K562 (cell line): Measurements from ENCODE around the gene HOTAIR. TPM values are rescaled to one million over a fixed set of nuclear protein-coding genes. Genes with fewer than 3 reads are reported as not detected.

Experiments used
- ASH1L ChIP-seq: fragments of 450-650 bp; IDR thresholded peaks from 2 replicates; pipeline ENCODE4 v1.6.1; 2018; ENCODE audit warnings: borderline replicate concordance, mild to moderate bottlenecking, low read depth; ENCODE audit not compliant: partially characterized antibody
- CEBPB ChIP-seq: fragments of 450-650 bp; IDR thresholded peaks from 2 replicates; pipeline ENCODE4 v1.6.1; 2016; ENCODE audit warnings: missing genetic modification characterization, missing compliant biosample characterization
- HDAC3 ChIP-seq: fragments of 450-650 bp; IDR thresholded peaks from 2 replicates; pipeline ENCODE4 v1.6.1; 2018; ENCODE audit warnings: borderline replicate concordance, mild to moderate bottlenecking, moderate library complexity; ENCODE audit not compliant: partially characterized antibody
- MAFF ChIP-seq: IDR thresholded peaks from 2 replicates; pipeline ENCODE4 v1.6.1; 2012; ENCODE audit warnings: low read length, improper control_type of control experiment
- RCOR1 ChIP-seq, 2 experiments: IDR thresholded peaks; 2 replicates each; pipeline ENCODE4 v1.6.1; 2012; ENCODE audit warnings: low read depth in 2 of 2, low read length in 2 of 2, borderline replicate concordance in 1 of 2, improper control_type of control experiment in 1 of 2
- U2AF2 ChIP-seq: fragments of 200-400 bp; formaldehyde crosslinking; optimal IDR thresholded peaks from 2 replicates; pipeline ENCODE3; 2017; ENCODE audit warnings: low read depth, mild to moderate bottlenecking, low read length
- ZC3H8 ChIP-seq: fragments of 450-650 bp; IDR thresholded peaks from 2 replicates; pipeline ENCODE4 v1.6.1; 2017
- ZEB2 ChIP-seq: fragments of 450-650 bp; IDR thresholded peaks from 2 replicates; pipeline ENCODE4 v1.6.1; 2016
- polyA plus RNA-seq, 8 experiments: library from polyadenylated mRNA; depleted of rRNA in 4 of 8; stranded (reverse) in 5 of 8; unstranded in 3 of 8; fragments of >200 nt; fragmentation: Nextera tagmentation in 2 of 8; fragmentation: Illumina TruSeq in 1 of 8; extraction: Ambion mirVana in 2 of 8; extraction: Trizol in 1 of 8; gene quantifications; 2 replicates each; pipeline versions ENCODE4 v1.2.1 to v1.2.3, GENCODE V29; 2011 to 2014; ENCODE audit warnings: inconsistent platforms in 1 of 8, missing spikeins in 1 of 8
- total RNA-seq, 7 experiments: library from RNA; depleted of rRNA in 6 of 7; stranded (reverse); fragments of >200 nt in 6 of 7; fragmentation: Illumina TruSeq in 2 of 7; extraction: Trizol in 2 of 7; gene quantifications; 2 replicates each; pipeline versions ENCODE4 v1.2.1 to v1.2.3, GENCODE V29; 2011 to 2021; ENCODE audit warnings: low replicate concordance in 1 of 7
- TF ChIP-seq, protein P1 (sequence below): fragments of 450-650 bp; IDR thresholded peaks from 2 replicates; pipeline ENCODE4 v1.6.1; 2017; ENCODE audit warnings: antibody characterized with exemption
- TF ChIP-seq, protein P2 (sequence below): fragments of 450-650 bp; IDR thresholded peaks from 2 replicates; pipeline ENCODE4 v1.6.1; 2016; ENCODE audit warnings: mild to moderate bottlenecking, moderate library complexity
- TF ChIP-seq, protein P3 (sequence below): fragments of 450-650 bp; IDR thresholded peaks from 2 replicates; pipeline ENCODE4 v1.6.1; 2016; ENCODE audit warnings: antibody characterized with exemption
- TF ChIP-seq, protein P4 (sequence below): fragments of 250-450 bp; sonication (Bioruptor Pico); IDR thresholded peaks from 2 replicates; pipeline ENCODE4 v1.5.0; 2021

Gene HOTAIR
- total and polyA plus RNA-seq, 9 of the 15 experiments (the other 6 are each of a cell fraction or from before 2014, with no cell fraction given), result 0.04 TPM; not detected in 8

DNA sequence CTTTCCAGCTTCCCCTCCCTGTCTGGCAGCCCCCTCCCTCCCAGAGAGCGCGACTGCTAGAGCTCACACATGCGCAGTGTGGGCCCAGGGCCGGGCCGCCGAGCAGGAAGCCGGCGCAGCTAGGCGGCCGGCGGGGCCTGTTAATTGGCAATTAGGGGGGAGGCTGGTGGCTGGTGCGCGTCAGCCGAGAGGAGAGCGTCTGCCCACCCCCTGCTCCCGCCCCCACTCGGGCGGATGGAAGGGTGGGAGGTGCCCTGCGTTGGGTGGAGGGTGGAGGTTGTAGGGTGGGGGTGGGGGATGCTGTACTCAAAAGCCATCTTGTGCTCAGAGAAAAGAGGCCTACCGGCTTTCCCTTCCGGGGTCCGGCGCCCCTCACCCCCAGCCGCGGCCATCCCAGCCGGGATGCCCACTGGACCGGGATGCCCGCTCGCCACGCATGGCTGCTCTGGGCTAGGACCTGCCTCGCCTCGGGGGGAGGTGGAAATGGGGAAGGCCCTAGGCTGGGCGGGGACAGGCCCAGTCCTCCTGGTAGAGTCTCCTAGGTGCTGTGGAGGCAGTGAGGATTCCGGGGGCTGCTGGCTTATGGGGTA is 43.2 kb upstream of the HOTAIR start (continued):
- TF ChIP-seq CEBPB (tag) (no peak), U2AF2 (no peak), RCOR1 (IDR thresholded peaks at IDR 0.05; ENCODE audit: borderline replicate concordance in 1 of 2, low read depth in 2 of 2, low read length in 2 of 2) (0 out of 4 replicates have a peak, but pooled peaks of 1 of the 2 experiments have one; percentile 11), ZEB2 (no peak), HDAC3 (no peak), ASH1L (no peak), MAFF (no peak), ZC3H8 (no peak)
- TF ChIP-seq, protein P1, sequence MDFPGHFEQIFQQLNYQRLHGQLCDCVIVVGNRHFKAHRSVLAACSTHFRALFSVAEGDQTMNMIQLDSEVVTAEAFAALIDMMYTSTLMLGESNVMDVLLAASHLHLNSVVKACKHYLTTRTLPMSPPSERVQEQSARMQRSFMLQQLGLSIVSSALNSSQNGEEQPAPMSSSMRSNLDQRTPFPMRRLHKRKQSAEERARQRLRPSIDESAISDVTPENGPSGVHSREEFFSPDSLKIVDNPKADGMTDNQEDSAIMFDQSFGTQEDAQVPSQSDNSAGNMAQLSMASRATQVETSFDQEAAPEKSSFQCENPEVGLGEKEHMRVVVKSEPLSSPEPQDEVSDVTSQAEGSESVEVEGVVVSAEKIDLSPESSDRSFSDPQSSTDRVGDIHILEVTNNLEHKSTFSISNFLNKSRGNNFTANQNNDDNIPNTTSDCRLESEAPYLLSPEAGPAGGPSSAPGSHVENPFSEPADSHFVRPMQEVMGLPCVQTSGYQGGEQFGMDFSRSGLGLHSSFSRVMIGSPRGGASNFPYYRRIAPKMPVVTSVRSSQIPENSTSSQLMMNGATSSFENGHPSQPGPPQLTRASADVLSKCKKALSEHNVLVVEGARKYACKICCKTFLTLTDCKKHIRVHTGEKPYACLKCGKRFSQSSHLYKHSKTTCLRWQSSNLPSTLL, result no peak
- TF ChIP-seq, protein P2, sequence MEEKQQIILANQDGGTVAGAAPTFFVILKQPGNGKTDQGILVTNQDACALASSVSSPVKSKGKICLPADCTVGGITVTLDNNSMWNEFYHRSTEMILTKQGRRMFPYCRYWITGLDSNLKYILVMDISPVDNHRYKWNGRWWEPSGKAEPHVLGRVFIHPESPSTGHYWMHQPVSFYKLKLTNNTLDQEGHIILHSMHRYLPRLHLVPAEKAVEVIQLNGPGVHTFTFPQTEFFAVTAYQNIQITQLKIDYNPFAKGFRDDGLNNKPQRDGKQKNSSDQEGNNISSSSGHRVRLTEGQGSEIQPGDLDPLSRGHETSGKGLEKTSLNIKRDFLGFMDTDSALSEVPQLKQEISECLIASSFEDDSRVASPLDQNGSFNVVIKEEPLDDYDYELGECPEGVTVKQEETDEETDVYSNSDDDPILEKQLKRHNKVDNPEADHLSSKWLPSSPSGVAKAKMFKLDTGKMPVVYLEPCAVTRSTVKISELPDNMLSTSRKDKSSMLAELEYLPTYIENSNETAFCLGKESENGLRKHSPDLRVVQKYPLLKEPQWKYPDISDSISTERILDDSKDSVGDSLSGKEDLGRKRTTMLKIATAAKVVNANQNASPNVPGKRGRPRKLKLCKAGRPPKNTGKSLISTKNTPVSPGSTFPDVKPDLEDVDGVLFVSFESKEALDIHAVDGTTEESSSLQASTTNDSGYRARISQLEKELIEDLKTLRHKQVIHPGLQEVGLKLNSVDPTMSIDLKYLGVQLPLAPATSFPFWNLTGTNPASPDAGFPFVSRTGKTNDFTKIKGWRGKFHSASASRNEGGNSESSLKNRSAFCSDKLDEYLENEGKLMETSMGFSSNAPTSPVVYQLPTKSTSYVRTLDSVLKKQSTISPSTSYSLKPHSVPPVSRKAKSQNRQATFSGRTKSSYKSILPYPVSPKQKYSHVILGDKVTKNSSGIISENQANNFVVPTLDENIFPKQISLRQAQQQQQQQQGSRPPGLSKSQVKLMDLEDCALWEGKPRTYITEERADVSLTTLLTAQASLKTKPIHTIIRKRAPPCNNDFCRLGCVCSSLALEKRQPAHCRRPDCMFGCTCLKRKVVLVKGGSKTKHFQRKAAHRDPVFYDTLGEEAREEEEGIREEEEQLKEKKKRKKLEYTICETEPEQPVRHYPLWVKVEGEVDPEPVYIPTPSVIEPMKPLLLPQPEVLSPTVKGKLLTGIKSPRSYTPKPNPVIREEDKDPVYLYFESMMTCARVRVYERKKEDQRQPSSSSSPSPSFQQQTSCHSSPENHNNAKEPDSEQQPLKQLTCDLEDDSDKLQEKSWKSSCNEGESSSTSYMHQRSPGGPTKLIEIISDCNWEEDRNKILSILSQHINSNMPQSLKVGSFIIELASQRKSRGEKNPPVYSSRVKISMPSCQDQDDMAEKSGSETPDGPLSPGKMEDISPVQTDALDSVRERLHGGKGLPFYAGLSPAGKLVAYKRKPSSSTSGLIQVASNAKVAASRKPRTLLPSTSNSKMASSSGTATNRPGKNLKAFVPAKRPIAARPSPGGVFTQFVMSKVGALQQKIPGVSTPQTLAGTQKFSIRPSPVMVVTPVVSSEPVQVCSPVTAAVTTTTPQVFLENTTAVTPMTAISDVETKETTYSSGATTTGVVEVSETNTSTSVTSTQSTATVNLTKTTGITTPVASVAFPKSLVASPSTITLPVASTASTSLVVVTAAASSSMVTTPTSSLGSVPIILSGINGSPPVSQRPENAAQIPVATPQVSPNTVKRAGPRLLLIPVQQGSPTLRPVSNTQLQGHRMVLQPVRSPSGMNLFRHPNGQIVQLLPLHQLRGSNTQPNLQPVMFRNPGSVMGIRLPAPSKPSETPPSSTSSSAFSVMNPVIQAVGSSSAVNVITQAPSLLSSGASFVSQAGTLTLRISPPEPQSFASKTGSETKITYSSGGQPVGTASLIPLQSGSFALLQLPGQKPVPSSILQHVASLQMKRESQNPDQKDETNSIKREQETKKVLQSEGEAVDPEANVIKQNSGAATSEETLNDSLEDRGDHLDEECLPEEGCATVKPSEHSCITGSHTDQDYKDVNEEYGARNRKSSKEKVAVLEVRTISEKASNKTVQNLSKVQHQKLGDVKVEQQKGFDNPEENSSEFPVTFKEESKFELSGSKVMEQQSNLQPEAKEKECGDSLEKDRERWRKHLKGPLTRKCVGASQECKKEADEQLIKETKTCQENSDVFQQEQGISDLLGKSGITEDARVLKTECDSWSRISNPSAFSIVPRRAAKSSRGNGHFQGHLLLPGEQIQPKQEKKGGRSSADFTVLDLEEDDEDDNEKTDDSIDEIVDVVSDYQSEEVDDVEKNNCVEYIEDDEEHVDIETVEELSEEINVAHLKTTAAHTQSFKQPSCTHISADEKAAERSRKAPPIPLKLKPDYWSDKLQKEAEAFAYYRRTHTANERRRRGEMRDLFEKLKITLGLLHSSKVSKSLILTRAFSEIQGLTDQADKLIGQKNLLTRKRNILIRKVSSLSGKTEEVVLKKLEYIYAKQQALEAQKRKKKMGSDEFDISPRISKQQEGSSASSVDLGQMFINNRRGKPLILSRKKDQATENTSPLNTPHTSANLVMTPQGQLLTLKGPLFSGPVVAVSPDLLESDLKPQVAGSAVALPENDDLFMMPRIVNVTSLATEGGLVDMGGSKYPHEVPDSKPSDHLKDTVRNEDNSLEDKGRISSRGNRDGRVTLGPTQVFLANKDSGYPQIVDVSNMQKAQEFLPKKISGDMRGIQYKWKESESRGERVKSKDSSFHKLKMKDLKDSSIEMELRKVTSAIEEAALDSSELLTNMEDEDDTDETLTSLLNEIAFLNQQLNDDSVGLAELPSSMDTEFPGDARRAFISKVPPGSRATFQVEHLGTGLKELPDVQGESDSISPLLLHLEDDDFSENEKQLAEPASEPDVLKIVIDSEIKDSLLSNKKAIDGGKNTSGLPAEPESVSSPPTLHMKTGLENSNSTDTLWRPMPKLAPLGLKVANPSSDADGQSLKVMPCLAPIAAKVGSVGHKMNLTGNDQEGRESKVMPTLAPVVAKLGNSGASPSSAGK, result no peak
- TF ChIP-seq, protein P3, sequence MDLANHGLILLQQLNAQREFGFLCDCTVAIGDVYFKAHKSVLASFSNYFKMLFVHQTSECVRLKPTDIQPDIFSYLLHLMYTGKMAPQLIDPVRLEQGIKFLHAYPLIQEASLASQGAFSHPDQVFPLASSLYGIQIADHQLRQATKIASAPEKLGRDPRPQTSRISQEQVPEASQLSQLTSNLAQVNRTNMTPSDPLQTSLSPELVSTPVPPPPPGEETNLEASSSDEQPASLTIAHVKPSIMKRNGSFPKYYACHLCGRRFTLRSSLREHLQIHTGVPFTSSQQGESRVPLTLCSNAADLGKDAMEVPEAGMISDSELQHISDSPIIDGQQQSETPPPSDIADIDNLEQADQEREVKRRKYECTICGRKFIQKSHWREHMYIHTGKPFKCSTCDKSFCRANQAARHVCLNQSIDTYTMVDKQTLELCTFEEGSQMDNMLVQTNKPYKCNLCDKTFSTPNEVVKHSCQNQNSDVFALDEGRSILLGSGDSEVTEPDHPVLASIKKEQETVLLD, result peak; percentile 82; the same call in 1 of the 2 replicates
- TF ChIP-seq, protein P4, sequence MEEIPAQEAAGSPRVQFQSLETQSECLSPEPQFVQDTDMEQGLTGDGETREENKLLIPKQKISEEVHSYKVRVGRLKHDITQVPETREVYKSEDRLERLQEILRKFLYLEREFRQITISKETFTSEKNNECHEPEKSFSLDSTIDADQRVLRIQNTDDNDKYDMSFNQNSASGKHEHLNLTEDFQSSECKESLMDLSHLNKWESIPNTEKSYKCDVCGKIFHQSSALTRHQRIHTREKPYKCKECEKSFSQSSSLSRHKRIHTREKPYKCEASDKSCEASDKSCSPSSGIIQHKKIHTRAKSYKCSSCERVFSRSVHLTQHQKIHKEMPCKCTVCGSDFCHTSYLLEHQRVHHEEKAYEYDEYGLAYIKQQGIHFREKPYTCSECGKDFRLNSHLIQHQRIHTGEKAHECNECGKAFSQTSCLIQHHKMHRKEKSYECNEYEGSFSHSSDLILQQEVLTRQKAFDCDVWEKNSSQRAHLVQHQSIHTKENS (CRISPR knock-in tag), result no peak
